Loucy (cell line): Measurements from ENCODE around the gene ZNF597.
"Not testable (repeated sequence)": the region's sequence is repeated elsewhere in the genome, so short reads cannot be mapped to it uniquely, and the experiment has no call there.

Experiments
- H2AFZ ChIP-seq: fragments of 200-600 bp; sonication (generic); 2 replicates; pipeline ENCODE4 v1.6.0; 2016; ENCODE audit warnings: antibody characterized with exemption, mild to moderate bottlenecking, low read length, moderate library complexity
- H3F3A ChIP-seq: fragments of 200-600 bp; 2 replicates; pipeline ENCODE4 v1.6.0; 2016; ENCODE audit warnings: antibody characterized with exemption, low read depth, mild to moderate bottlenecking
- H3K27me3 ChIP-seq: fragments of 200-600 bp; sonication (generic); 2 replicates; pipeline ENCODE4 v1.6.1; 2014; ENCODE audit warnings: low read length, mild to moderate bottlenecking; ENCODE audit not compliant: insufficient read depth, poor library complexity, severe bottlenecking
- H3K36me3 ChIP-seq: fragments of 200-600 bp; sonication (generic); 2 replicates; pipeline ENCODE4 v1.6.1; 2016; ENCODE audit warnings: low read length; ENCODE audit not compliant: insufficient read depth
- H3K4me1 ChIP-seq: fragments of 200-600 bp; sonication (generic); 2 replicates; pipeline ENCODE4 v1.5.1; 2014; ENCODE audit warnings: low read length, mild to moderate bottlenecking; ENCODE audit not compliant: insufficient read depth, poor library complexity, severe bottlenecking
- H3K4me2 ChIP-seq: fragments of 200-600 bp; sonication (generic); 2 replicates; pipeline ENCODE4 v1.6.0; 2014; ENCODE audit warnings: antibody characterized with exemption, low read length, low read depth, mild to moderate bottlenecking; ENCODE audit not compliant: poor library complexity, severe bottlenecking
- H3K4me3 ChIP-seq: fragments of 200-600 bp; sonication (generic); 2 replicates; pipeline ENCODE4 v1.5.1; 2014; ENCODE audit warnings: low read length, mild to moderate bottlenecking, mixed read lengths; ENCODE audit not compliant: poor library complexity, severe bottlenecking
- H3K79me2 ChIP-seq: fragments of 200-600 bp; sonication (generic); 2 replicates; pipeline ENCODE4 v1.6.1; 2014; ENCODE audit warnings: low read length; ENCODE audit not compliant: insufficient read depth
- H3K9ac ChIP-seq: fragments of 200-600 bp; sonication (generic); 2 replicates; pipeline ENCODE4 v1.6.0; 2014; ENCODE audit warnings: mild to moderate bottlenecking, low read depth, low read length, moderate library complexity; ENCODE audit not compliant: poor library complexity, severe bottlenecking
- H3K9me2 ChIP-seq: fragments of 200-600 bp; sonication (generic); replicated peaks from 2 replicates; pipeline ENCODE4 v1.6.1; 2016; ENCODE audit warnings: low read depth, low read length, mixed read lengths
- H3K9me3 ChIP-seq: fragments of 200-600 bp; sonication (generic); 2 replicates; pipeline ENCODE4 v1.6.1; 2014; ENCODE audit warnings: mild to moderate bottlenecking, antibody characterized with exemption, low read length, low read depth; ENCODE audit not compliant: insufficient read depth
- H4K20me1 ChIP-seq: fragments of 200-600 bp; sonication (generic); 2 replicates; pipeline ENCODE4 v1.6.0; 2014; ENCODE audit warnings: antibody characterized with exemption, low read length, mild to moderate bottlenecking; ENCODE audit not compliant: insufficient read depth, poor library complexity, severe bottlenecking
- EZH2phosphoT487 ChIP-seq: fragments of 200-600 bp; IDR thresholded peaks from 2 replicates; pipeline ENCODE4 v1.6.1; 2018; ENCODE audit warnings: antibody characterized with exemption, mild to moderate bottlenecking, moderate library complexity, borderline replicate concordance
- TF ChIP-seq, protein P1 (sequence below): fragments of 200-600 bp; sonication (generic); conservative IDR thresholded peaks from 2 replicates; pipeline ENCODE4 v1.5.1; 2014; ENCODE audit warnings: mild to moderate bottlenecking, antibody characterized with exemption, low read length

The ZNF597 gene

GRCh38 chr16:3475604-3476375 is 32.5 kb upstream of the ZNF597 start:
- Histone ChIP-seq H3K4me1 (no peaks in the 10 kb centered on the region), H3K4me2 (no peak overlapping the region), H3K79me2 (peaks cover 15% of the 10 kb centered on the region; the same call in 1 of the 2 replicates), H3K4me3 (no peak overlapping the region), H3K36me3 (peaks cover 6% of the 10 kb centered on the region; the same call in 1 of the 2 replicates), H4K20me1 (no peaks in the 10 kb centered on the region), H3K9me2 (no peaks in the 10 kb centered on the region), H3K9ac (no peak overlapping the region), H3K27me3 (no peaks in the 10 kb centered on the region), H3K9me3 (no peaks in the 10 kb centered on the region), H3F3A (no peaks in the 10 kb centered on the region), H2AFZ (no peak overlapping the region)
- no peak for TF ChIP-seq EZH2phosphoT487
- TF ChIP-seq, protein P1, sequence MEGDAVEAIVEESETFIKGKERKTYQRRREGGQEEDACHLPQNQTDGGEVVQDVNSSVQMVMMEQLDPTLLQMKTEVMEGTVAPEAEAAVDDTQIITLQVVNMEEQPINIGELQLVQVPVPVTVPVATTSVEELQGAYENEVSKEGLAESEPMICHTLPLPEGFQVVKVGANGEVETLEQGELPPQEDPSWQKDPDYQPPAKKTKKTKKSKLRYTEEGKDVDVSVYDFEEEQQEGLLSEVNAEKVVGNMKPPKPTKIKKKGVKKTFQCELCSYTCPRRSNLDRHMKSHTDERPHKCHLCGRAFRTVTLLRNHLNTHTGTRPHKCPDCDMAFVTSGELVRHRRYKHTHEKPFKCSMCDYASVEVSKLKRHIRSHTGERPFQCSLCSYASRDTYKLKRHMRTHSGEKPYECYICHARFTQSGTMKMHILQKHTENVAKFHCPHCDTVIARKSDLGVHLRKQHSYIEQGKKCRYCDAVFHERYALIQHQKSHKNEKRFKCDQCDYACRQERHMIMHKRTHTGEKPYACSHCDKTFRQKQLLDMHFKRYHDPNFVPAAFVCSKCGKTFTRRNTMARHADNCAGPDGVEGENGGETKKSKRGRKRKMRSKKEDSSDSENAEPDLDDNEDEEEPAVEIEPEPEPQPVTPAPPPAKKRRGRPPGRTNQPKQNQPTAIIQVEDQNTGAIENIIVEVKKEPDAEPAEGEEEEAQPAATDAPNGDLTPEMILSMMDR, result no peak

DNA sequence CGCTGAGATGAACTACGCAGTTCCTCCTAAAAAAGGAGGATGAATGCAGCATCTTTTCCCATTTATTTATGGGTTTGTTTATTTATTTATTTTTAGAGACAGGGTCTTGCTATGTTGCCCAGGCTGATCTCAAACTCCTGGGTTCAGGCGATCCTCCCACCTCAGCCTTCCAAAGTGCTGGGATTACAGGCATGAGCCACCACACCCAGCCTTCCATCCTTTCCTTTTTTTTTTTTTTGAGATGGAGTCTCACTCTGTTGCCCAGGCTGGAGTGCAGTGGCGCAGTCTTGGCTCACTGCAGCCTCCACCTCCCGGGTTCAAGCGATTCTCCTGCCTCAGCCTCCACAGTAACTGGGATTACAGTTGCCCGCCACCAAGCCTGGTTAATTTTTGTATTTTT is 31.6 kb upstream of the ZNF597 start:
- not testable (repeated sequence) for H3K9me2 ChIP-seq, H3F3A ChIP-seq, H3K9me3 ChIP-seq, H3K4me2 ChIP-seq, H3K4me1 ChIP-seq, H3K9ac ChIP-seq, H4K20me1 ChIP-seq, H3K36me3 ChIP-seq, H2AFZ ChIP-seq, H3K4me3 ChIP-seq, H3K27me3 ChIP-seq
- H3K79me2 ChIP-seq, result peaks cover 22% of the 10 kb centered on the region; the same call in 1 of the 2 replicates

GRCh38 chr16:3474136-3474779 is 31.0 kb upstream of the ZNF597 start:
- TF ChIP-seq, protein P1, result no peak
- no peak for TF ChIP-seq EZH2phosphoT487
- no peaks in the 10 kb centered on the region for H3K27me3 ChIP-seq
- no peaks in the 10 kb centered on the region for H3K9me3 ChIP-seq
- H3K4me1 ChIP-seq, result no peaks in the 10 kb centered on the region
- no peaks in the 10 kb centered on the region for H3K9me2 ChIP-seq
- H3K9ac ChIP-seq, result no peak overlapping the region
- peaks cover under 1% of the 10 kb centered on the region; the same call in 1 of the 2 replicates for H3K36me3 ChIP-seq
- H3K4me2 ChIP-seq, result no peak overlapping the region
- no peak overlapping the region for H2AFZ ChIP-seq
- H3K4me3 ChIP-seq, result no peak overlapping the region
- peaks cover 28% of the 10 kb centered on the region; the same call in 1 of the 2 replicates for H3K79me2 ChIP-seq
- H4K20me1 ChIP-seq, result no peaks in the 10 kb centered on the region
- no peaks in the 10 kb centered on the region for H3F3A ChIP-seq

DNA sequence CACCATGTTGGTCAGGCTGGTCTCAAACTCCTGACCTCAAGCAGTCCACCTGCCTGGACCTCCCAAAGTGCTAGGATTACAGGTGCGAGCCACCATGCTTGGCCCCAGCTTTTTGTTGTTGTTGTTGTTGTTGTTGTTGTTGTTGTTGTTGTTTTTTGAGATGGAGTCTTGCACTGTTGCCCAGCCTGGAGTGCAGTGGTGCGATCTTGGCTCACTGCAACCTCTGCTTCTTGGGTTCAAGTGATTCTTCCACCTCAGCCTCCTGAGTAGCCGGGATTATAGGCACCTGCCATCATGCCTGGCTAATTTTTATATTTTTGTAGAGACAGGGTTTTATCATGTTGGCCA is 30.3 kb upstream of the ZNF597 start:
- not testable (repeated sequence) for H3K4me1 ChIP-seq, H3K9ac ChIP-seq, H3K36me3 ChIP-seq, H3F3A ChIP-seq, H3K9me3 ChIP-seq, H3K4me3 ChIP-seq, H4K20me1 ChIP-seq, H3K27me3 ChIP-seq, H2AFZ ChIP-seq, H3K9me2 ChIP-seq, H3K4me2 ChIP-seq
- H3K79me2 ChIP-seq, result peaks cover 32% of the 10 kb centered on the region; the same call in 1 of the 2 replicates
